Measurements from ENCODE around the gene RANBP1. TPM values are rescaled to one million over a fixed set of nuclear protein-coding genes. Genes with fewer than 3 reads are reported as not detected.
A peak's percentile ranks its signal among the peaks of the same experiment; 100 is the strongest.

RANBP1 gene
- total and polyA plus RNA-seq, 9 of the 15 experiments (the other 6 are each of a cell fraction or from before 2014, with no cell fraction given), result 162 to 2,891 (median 1,289) TPM

DNA sequence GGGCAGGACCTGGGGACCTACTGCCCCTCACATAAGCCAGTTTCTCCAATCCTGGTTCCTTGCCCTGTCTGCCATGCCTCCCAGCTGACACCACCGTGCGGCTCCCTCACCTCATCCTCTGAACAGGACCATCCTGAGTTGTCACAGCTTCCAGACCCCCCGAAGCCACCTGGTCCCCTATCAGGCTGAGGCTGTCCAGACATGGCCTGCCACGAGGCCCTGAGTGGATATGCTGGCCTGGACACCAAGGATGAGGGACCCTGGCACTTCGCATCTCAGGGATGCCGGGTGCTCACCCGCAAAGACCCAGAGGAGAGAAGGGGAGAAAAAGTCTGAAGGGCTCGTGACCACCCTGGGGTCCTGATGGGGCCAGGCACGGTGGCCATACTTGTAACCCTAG, 50.8 kb downstream of the RANBP1 start (continued):
- TF ChIP-seq, protein P1, sequence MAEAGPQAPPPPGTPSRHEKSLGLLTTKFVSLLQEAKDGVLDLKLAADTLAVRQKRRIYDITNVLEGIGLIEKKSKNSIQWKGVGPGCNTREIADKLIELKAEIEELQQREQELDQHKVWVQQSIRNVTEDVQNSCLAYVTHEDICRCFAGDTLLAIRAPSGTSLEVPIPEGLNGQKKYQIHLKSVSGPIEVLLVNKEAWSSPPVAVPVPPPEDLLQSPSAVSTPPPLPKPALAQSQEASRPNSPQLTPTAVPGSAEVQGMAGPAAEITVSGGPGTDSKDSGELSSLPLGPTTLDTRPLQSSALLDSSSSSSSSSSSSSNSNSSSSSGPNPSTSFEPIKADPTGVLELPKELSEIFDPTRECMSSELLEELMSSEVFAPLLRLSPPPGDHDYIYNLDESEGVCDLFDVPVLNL (CRISPR knock-in tag; IDR thresholded peaks at IDR 0.05; ENCODE audit: low read depth), result 0 out of 2 replicates have a peak, but pooled peaks have one; percentile 37

DNA sequence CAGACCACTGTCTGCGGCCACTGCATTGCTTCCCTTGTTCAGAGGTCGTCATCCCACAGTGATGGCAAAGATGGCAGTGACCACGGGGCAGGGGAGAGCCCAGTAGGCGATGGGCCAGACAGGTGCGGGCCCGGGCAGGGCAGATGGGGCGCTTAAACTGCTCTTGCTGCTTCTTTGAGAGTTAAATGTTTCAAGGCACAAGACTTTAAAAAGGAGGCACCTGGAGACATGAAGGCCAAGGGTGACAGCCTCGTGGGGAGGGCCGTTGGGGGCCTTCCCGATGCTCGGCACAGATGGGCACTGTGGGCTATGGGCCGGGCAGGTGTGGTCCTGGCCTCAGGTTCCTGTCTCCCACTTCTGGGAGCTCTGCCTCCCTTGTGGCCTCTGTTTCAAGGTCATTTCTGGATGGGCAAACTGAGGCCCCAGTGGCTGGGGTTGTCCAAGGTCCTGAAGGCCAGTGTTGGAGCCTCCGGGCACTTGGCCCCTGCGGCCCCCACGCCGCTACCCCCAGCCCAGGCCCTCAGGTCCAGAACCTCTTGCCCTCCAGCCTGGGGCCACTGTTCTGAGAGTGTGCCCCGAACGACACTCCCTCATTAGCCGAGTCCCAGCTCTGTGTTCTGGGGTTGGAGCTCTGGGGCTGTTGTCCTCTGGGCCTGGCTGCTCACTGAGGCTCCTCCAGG, 51.9 kb downstream of the RANBP1 start:
- Histone ChIP-seq H3K9me3 (replicated peaks; ENCODE audit: control insufficient read depth, insufficient read depth, low read depth, low read length) (peaks cover 2% of the 10 kb centered on the region; the same call in 1 of the 2 replicates), H3K36me3 (ENCODE audit: control insufficient read depth, insufficient read depth, low read length) (no peaks in the 10 kb centered on the region), H3K4me2 (ENCODE audit: insufficient read depth, low read length) (no peak overlapping the region), H3K4me1 (replicated peaks in 1 of 2; ENCODE audit: control insufficient read depth in 2 of 2, insufficient read depth in 2 of 2, low read length in 2 of 2) (peaks cover 0 to 27% of the 10 kb centered on the region in 2 experiments; a peak in 1 of 5 replicates), H4K20me1 (replicated peaks; ENCODE audit: control insufficient read depth, insufficient read depth, low read length) (peaks cover 32% of the 10 kb centered on the region; the same call in 1 of the 2 replicates), H3K27me3 (ENCODE audit: control insufficient read depth in 2 of 2, insufficient read depth in 2 of 2, low read length in 2 of 2) (peaks cover 54 to 76% of the 10 kb centered on the region in 2 experiments; a peak in 4 of 5 replicates), H2AFZ (ENCODE audit: low read depth, low read length) (no peak overlapping the region), H3K27ac (ENCODE audit: extremely low read depth, low read depth, low read length) (no peak overlapping the region), H3K79me2 (ENCODE audit: control insufficient read depth, insufficient read depth, low read length) (no peaks in the 10 kb centered on the region), H3K9ac (ENCODE audit: insufficient read depth in 1 of 2, low read depth in 2 of 2, low read length in 2 of 2) (peak overlapping the region in 1 of 2 experiments; percentile 16; a peak in 2 of 4 replicates), H3K9me1 (ENCODE audit: control insufficient read depth, insufficient read depth, low read length) (no peaks in the 10 kb centered on the region), H3K4me3 (no peak overlapping the region)
- FAIRE-seq, result no peak
- no peak for DNase-seq (ENCODE audit: extremely low read depth in 1 of 4, low spot score in 3 of 4)
- WGBS (ENCODE audit: insufficient coverage, low coverage, missing lambda C conversion rate), result 2% methylated on average over 19 of the region's 19 CpGs
- ATAC-seq, result no peak
- intact Hi-C loops (cut with micrococcal nuclease), result loop anchor here (5.0 kb wide), 1 partner anchor 40 kb away; no protein-coding TSS in a partner anchor
- BruUV-seq (replicated peaks), result no TSS peak
- in situ Hi-C loops (cut with MboI), result loop anchor here (25.0 kb wide), 1 partner anchor 520 kb away; no protein-coding TSS in a partner anchor
- ChIA-PET POLR2A (interaction anchor here (0.6 to 1.6 kb wide), 10 partner anchors 9 to 206 kb away, joined by 3 to 6 read pairs (median 4); no protein-coding TSS in a partner anchor), CTCF (ENCODE audit: low intra/inter-chr PET ratio) (interaction anchor here (0.8 kb wide), 1 partner anchor 11 kb away, joined by 3 read pairs; no protein-coding TSS in a partner anchor)
- TF ChIP-seq ZNF174 (CRISPR knock-in tag; IDR thresholded peaks at IDR 0.05) (no peak), YY1 (IDR thresholded peaks at IDR 0.05; ENCODE audit: borderline replicate concordance in 1 of 3, control insufficient read depth in 1 of 3, extremely low read depth in 1 of 3, insufficient read depth in 3 of 3, insufficient read length in 1 of 3, insufficient replicate concordance in 2 of 3, low read depth in 1 of 3, low read length in 2 of 3) (no peak), GATAD2B (IDR thresholded peaks at IDR 0.05; ENCODE audit: borderline replicate concordance) (no peak), WHSC1 (IDR thresholded peaks at IDR 0.05; ENCODE audit: low read length) (no peak), ATF1 (CRISPR knock-in tag; IDR thresholded peaks at IDR 0.05) (no peak), ATF1 (tag; IDR thresholded peaks at IDR 0.05) (no peak), CBFB (CRISPR knock-in tag; IDR thresholded peaks at IDR 0.05) (no peak), NR2F6 (CRISPR knock-in tag; IDR thresholded peaks at IDR 0.05) (no peak)
- TF ChIP-seq, protein P2, sequence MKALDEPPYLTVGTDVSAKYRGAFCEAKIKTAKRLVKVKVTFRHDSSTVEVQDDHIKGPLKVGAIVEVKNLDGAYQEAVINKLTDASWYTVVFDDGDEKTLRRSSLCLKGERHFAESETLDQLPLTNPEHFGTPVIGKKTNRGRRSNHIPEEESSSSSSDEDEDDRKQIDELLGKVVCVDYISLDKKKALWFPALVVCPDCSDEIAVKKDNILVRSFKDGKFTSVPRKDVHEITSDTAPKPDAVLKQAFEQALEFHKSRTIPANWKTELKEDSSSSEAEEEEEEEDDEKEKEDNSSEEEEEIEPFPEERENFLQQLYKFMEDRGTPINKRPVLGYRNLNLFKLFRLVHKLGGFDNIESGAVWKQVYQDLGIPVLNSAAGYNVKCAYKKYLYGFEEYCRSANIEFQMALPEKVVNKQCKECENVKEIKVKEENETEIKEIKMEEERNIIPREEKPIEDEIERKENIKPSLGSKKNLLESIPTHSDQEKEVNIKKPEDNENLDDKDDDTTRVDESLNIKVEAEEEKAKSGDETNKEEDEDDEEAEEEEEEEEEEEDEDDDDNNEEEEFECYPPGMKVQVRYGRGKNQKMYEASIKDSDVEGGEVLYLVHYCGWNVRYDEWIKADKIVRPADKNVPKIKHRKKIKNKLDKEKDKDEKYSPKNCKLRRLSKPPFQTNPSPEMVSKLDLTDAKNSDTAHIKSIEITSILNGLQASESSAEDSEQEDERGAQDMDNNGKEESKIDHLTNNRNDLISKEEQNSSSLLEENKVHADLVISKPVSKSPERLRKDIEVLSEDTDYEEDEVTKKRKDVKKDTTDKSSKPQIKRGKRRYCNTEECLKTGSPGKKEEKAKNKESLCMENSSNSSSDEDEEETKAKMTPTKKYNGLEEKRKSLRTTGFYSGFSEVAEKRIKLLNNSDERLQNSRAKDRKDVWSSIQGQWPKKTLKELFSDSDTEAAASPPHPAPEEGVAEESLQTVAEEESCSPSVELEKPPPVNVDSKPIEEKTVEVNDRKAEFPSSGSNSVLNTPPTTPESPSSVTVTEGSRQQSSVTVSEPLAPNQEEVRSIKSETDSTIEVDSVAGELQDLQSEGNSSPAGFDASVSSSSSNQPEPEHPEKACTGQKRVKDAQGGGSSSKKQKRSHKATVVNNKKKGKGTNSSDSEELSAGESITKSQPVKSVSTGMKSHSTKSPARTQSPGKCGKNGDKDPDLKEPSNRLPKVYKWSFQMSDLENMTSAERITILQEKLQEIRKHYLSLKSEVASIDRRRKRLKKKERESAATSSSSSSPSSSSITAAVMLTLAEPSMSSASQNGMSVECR (CRISPR knock-in tag; IDR thresholded peaks at IDR 0.05), result 0 out of 2 replicates have a peak, but pooled peaks have one; percentile 31
- TF ChIP-seq, protein P3, sequence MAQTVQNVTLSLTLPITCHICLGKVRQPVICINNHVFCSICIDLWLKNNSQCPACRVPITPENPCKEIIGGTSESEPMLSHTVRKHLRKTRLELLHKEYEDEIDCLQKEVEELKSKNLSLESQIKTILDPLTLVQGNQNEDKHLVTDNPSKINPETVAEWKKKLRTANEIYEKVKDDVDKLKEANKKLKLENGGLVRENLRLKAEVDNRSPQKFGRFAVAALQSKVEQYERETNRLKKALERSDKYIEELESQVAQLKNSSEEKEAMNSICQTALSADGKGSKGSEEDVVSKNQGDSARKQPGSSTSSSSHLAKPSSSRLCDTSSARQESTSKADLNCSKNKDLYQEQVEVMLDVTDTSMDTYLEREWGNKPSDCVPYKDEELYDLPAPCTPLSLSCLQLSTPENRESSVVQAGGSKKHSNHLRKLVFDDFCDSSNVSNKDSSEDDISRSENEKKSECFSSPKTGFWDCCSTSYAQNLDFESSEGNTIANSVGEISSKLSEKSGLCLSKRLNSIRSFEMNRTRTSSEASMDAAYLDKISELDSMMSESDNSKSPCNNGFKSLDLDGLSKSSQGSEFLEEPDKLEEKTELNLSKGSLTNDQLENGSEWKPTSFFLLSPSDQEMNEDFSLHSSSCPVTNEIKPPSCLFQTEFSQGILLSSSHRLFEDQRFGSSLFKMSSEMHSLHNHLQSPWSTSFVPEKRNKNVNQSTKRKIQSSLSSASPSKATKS (CRISPR knock-in tag; IDR thresholded peaks at IDR 0.05), result no peak

Data from K562 (cell line).